Psoas muscle (tissue), 8 donors: ENCODE measurements around the gene ACTL6A. TPM values are rescaled to one million over a fixed set of nuclear protein-coding genes. Genes with fewer than 3 reads are reported as not detected.

Experiments used
- ATAC-seq, 4 donors: fragments of 200-7000 bp; cut with Tn5 transposase; one replicate each; pipeline ENCODE4 v1.9.1; 2020; ENCODE audit warnings: moderate library complexity in 3 of 4, mild to moderate bottlenecking in 2 of 4
- DNase-seq, 2 donors: peaks; one replicate each; pipeline ENCODE4 v3.0.0-alpha.2; 2020
- H3K27ac ChIP-seq: fragments of 200-600 bp; one replicate; pipeline ENCODE4 v1.8.0; 2022
- H3K27me3 ChIP-seq, 3 donors: fragments of 200-600 bp in 1 of 3; one replicate each; pipeline versions ENCODE4 v1.6.1 to v1.8.0; 2013 to 2022; ENCODE audit warnings: low read length in 2 of 3, mild to moderate bottlenecking in 2 of 3, moderate library complexity in 1 of 3; ENCODE audit not compliant: insufficient read depth in 3 of 3
- H3K36me3 ChIP-seq, 2 donors: fragments of 200-600 bp in 1 of 2; one replicate each; pipeline versions ENCODE4 v1.6.1 to v1.8.0; 2013 to 2022; ENCODE audit warnings: low read depth in 1 of 2, mild to moderate bottlenecking in 1 of 2, moderate library complexity in 1 of 2; ENCODE audit not compliant: insufficient read depth in 1 of 2
- H3K4me1 ChIP-seq: fragments of 200-600 bp; one replicate; pipeline ENCODE4 v1.8.0; 2022
- H3K4me3 ChIP-seq: fragments of 200-600 bp; one replicate; pipeline ENCODE4 v1.8.0; 2022; ENCODE audit warnings: mild to moderate bottlenecking
- H3K9me3 ChIP-seq: fragments of 200-600 bp; one replicate; pipeline ENCODE4 v1.8.0; 2022
- WGBS, 3 donors: extraction: QIAGEN DNeasy Blood & Tissue Kit; methylation state at CpG; one replicate each; pipeline versions ENCODE4 v1.1.6 to v1.1.7; 2013; 5-methylcytosine and 5-hydroxymethylcytosine counted together
- intact Hi-C, 2 donors: fragments of 100-400 bp; cut with DNase I; formaldehyde crosslinking; loops; one replicate each; pipeline versions ENCODE4 v1.11.0 to v1.14.2; 2022
- polyA plus RNA-seq, 3 donors: library from polyadenylated mRNA; stranded (reverse); fragments of 200-250 nt; gene quantifications; one replicate each; pipeline ENCODE4 v1.2.3, GENCODE V29; 2013
- total RNA-seq, 4 donors: library from RNA; stranded (reverse); fragmentation: NEBNext Ultra II Directional in 2 of 4; extraction: Animal tissue kit (Norgen Biotek cat#: 25700) in 2 of 4; gene quantifications; one replicate each; pipeline versions ENCODE4 v1.2.1 to v1.2.4, GENCODE V29; 2021 to 2023
- TF ChIP-seq, protein P1 (sequence below): fragments of 200-600 bp; IDR thresholded peaks from one replicate; pipeline ENCODE4 v1.8.0; 2022; ENCODE audit warnings: antibody characterized with exemption
- donor health status: healthy with polysubstance abuse.
- donor health status: DM: no; HTN: no; CAD: no; lungs with moderate emphysema.
- donor health status: Bipolar disorder and iron deficiency.
- donor health status: healthy.
- donor health status: DM: yes; HTN: yes; CAD: no.
- donor health status: DM: no; HTN: no; CAD: no.
- donor health status: DM: no; HTN: no; CAD: no.
- donor health status: DM: yes; HTN: yes; CAD: no.

ACTL6A gene
- total and polyA plus RNA-seq, 7 donors = 10.2 to 22.5 (median 12.6) TPM

DNA sequence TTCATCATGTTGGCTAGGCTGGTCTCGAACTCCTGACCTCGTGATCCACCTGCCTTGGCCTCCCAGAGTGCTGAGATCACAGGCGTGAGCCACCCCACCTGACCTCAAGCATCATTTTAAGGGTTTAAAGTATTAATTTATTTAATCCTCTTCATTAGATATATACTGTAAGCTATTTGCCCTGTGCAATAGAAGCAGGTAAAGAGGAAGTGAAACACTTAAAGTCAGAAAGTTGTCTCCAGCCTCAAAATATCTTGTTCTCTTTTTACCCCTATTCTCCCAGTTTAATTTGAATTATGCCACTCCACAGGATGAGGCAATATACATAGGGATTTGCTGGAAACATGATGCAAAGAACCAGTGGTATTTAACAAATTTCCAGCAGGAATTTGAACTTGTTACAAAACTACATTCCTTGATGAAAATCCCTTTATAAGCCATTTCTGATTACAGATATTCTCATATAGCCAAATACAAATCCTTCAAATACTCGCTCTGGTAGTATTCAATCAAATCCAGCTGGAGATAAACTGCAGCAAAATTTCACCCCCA is 43.9 kb downstream of the ACTL6A start:
- WGBS, 3 donors = 82 to 94% (median 84%) methylated on average over 4 of the region's 4 CpGs
- intact Hi-C loops = loop anchor here in 1 of 2 donors (5.0 to 10.0 kb wide), 2 partner anchors 131 to 262 kb away; partner anchors contain the start of gene MFN1
- TF ChIP-seq, protein P1, sequence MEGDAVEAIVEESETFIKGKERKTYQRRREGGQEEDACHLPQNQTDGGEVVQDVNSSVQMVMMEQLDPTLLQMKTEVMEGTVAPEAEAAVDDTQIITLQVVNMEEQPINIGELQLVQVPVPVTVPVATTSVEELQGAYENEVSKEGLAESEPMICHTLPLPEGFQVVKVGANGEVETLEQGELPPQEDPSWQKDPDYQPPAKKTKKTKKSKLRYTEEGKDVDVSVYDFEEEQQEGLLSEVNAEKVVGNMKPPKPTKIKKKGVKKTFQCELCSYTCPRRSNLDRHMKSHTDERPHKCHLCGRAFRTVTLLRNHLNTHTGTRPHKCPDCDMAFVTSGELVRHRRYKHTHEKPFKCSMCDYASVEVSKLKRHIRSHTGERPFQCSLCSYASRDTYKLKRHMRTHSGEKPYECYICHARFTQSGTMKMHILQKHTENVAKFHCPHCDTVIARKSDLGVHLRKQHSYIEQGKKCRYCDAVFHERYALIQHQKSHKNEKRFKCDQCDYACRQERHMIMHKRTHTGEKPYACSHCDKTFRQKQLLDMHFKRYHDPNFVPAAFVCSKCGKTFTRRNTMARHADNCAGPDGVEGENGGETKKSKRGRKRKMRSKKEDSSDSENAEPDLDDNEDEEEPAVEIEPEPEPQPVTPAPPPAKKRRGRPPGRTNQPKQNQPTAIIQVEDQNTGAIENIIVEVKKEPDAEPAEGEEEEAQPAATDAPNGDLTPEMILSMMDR = no peak
- no peak overlapping the region for H3K4me3 ChIP-seq
- H3K9me3 ChIP-seq = no peaks in the 10 kb centered on the region
- peaks cover 4 to 53% of the 10 kb centered on the region in 2 donors for H3K36me3 ChIP-seq
- DNase-seq = no peak
- no peak overlapping the region for H3K27ac ChIP-seq
- no peaks in the 10 kb centered on the region for H3K27me3 ChIP-seq
- H3K4me1 ChIP-seq = peaks cover 27% of the 10 kb centered on the region
- no peak for ATAC-seq

DNA sequence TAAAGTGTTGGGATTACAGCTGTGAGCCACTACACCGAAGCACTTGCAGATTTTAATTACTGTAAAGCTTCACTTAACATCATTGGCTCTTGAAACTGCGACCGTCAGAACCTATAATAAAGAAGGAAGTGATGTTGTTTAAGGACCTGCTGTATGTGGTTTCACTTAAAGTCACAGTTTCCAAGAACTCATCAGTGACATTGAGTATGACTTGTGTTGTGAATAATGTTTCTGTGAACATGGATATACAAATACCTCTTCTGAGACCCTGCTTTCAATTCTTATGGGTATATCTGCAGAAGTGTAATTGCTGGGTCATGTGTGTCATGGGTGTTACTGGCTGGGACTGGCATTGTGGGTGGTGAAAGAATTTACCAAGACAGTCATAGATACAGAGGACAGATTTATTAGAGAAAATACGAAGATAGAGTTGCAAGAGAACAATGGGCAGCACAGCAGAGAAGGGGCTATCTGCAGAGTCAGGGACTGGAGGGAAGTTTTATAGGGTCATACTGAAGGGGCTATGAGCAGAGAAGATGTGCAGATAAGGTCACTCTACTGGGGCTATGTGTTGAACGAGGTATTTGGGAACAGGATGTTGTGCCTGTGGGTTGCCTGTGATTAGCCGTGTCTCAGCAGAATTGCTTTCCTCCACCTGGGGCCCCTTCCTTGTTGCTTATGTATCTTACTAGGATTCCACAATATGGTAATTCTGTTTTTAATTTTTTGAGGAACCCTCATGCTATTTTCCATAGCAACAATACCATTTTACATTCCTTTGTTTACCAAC is 46.4 kb downstream of the ACTL6A start:
- intact Hi-C loops = loop anchor here in 1 of 2 donors (5.0 to 10.0 kb wide), 2 partner anchors 128 to 264 kb away; partner anchors contain the start of gene MFN1
- peaks cover 3 to 58% of the 10 kb centered on the region in 2 donors for H3K36me3 ChIP-seq
- no peaks in the 10 kb centered on the region for H3K27me3 ChIP-seq
- TF ChIP-seq, protein P1 = no peak
- ATAC-seq (no peak), DNase-seq (no peak)
- no peak overlapping the region for H3K4me3 ChIP-seq
- 58 to 69% (median 61%) methylated on average over 6 of the region's 6 CpGs for WGBS, 3 donors
- no peaks in the 10 kb centered on the region for H3K9me3 ChIP-seq
- H3K4me1 ChIP-seq = peaks cover 17% of the 10 kb centered on the region
- H3K27ac ChIP-seq = no peak overlapping the region

DNA sequence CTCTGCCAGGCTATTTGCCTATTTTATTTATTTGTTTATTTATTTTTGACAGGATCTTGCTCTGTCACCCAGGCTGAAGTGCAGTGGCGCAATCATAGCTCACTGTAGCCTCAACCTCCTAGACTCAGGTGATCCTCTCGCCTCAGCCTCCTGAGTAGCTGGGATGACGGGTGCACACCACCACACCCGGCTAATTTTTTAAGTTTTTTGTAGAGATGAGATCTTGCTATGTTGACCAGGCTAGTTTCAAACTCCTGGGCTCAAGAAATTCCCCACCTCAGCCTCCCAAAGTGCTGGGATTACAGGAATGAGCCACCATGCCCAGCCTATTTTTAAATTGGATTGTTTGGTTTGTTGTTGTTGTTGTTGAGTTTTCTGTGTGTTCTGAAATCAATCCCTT is 47.3 kb downstream of the ACTL6A start:
- whole genome bisulfite sequencing, 3 donors = 98% methylated on average over 4 of the region's 4 CpGs
- ATAC-seq = no peak
- H3K27ac ChIP-seq = no peak overlapping the region
- intact Hi-C loops = no loop called here
- H3K9me3 ChIP-seq = no peaks in the 10 kb centered on the region
- no peak overlapping the region for H3K4me3 ChIP-seq
- peaks cover 17% of the 10 kb centered on the region for H3K4me1 ChIP-seq
- no peaks in the 10 kb centered on the region for H3K27me3 ChIP-seq
- DNase-seq = no peak
- TF ChIP-seq, protein P1 = no peak
- peaks cover 3 to 65% of the 10 kb centered on the region in 2 donors for H3K36me3 ChIP-seq

DNA sequence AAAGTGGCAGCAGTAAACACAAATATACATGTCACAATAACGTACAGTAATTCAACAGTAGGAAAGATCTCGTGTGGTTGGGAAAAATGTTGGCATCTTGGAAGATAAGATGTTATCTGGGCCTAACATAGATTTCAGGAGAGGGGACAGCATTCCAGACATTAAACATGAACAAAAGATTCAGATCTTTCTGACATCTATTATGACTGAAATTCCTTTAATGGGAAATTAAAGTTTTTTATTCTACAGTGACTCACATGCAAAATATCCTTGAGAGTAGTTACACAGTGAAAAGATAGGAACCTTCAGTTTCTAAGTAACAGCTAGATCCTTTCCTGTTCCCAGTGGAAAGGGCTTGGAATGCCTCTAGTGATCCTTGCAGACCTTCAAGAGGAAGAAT is 51.1 kb downstream of the ACTL6A start:
- no peak for DNase-seq
- TF ChIP-seq, protein P1 = no peak
- no peaks in the 10 kb centered on the region for H3K9me3 ChIP-seq
- WGBS, 3 donors = 56 to 71% (median 57%) methylated on average over 2 of the region's 2 CpGs
- no peaks in the 10 kb centered on the region for H3K4me1 ChIP-seq
- intact Hi-C loops = no loop called here
- ATAC-seq = no peak
- peaks cover 3 to 75% of the 10 kb centered on the region in 2 donors for H3K36me3 ChIP-seq
- no peaks in the 10 kb centered on the region for H3K27me3 ChIP-seq
- no peak overlapping the region for H3K27ac ChIP-seq
- no peak overlapping the region for H3K4me3 ChIP-seq
